GM19193 (cell line): Measurements from ENCODE around the gene KCNQ1.

ENCODE experiments used
- POLR2A ChIP-seq: IDR thresholded peaks from 4 replicates; pipeline ENCODE4 v1.6.1; 2011; ENCODE audit not compliant: insufficient read depth, insufficient read length; ENCODE audit errors: extremely low read depth

Gene KCNQ1

GRCh38 chr11:2417856-2418692 is 26.7 kb upstream of the KCNQ1 start:
- TF ChIP-seq POLR2A, result no peak

GRCh38 chr11:2418693-2419360 is 26.0 kb upstream of the KCNQ1 start:
- TF ChIP-seq POLR2A, result no peak

DNA sequence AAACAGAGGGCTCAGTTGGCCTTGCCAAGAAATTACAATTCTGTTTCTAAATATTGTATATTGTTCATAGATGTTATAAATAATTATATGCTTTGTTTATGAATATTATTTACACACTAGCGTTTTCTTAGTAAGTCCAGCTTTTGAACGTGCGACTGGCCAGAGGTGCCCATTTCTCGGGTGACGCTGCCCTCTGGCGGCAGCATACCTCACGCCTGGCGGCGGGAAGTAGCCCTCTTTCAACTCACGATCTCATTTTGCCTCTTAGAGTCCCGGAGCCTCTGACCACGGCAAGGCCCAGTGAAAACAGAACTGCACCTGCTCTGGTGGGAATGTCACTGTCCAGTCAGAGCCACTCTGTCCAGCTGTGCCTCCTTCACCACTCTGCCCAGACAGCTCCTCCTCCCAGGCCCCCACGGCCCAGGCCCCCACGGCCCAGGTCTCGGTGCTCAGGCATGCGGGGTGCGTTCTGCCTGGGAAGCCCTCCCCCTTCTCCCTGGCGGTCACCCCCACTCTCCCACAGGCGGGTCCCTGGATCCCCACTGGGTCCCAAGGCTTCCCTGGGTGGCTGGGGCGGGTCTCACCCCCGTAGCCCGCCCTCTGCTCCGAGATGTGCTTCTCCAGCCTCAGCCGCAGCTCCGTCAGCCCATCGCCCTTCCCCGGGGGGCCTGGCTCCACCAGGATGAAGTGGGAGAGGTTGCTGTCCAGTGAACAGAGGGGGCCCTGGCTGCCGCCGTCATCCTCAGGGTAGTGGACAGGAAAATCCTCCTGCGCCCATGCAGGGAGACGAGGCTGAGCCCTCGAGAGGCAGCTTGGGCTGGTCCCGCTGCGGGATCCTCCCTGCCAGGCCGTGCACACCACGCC is 24.9 kb upstream of the KCNQ1 start:
- TF ChIP-seq POLR2A, result no peak

GRCh38 chr11:2420502-2421225 is 24.1 kb upstream of the KCNQ1 start:
- no peak for TF ChIP-seq POLR2A

GRCh38 chr11:2421226-2421994 is 23.4 kb upstream of the KCNQ1 start:
- TF ChIP-seq POLR2A, result no peak

DNA sequence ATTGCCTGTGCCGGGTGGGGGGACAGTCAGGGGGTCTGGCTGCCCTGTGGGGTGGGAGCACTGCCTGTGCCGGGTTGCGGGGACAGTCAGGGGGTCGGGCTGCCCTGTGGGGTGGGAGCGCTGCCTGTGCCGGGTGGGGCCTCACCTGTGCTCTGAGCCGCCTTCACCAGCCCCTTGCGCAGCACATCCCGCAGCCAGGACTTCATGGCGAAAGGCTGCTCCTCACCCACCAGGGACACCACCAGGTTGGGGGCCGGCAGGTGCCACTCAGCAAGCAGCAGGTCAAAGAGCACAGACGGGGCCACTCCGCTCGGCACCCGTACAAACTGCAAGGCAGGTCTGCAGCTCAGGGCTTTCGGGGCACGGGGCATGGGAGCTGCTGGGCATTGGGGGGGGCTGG is 22.8 kb upstream of the KCNQ1 start:
- no peak for TF ChIP-seq POLR2A

GRCh38 chr11:2422461-2423156 is 22.2 kb upstream of the KCNQ1 start:
- no peak for TF ChIP-seq POLR2A

DNA sequence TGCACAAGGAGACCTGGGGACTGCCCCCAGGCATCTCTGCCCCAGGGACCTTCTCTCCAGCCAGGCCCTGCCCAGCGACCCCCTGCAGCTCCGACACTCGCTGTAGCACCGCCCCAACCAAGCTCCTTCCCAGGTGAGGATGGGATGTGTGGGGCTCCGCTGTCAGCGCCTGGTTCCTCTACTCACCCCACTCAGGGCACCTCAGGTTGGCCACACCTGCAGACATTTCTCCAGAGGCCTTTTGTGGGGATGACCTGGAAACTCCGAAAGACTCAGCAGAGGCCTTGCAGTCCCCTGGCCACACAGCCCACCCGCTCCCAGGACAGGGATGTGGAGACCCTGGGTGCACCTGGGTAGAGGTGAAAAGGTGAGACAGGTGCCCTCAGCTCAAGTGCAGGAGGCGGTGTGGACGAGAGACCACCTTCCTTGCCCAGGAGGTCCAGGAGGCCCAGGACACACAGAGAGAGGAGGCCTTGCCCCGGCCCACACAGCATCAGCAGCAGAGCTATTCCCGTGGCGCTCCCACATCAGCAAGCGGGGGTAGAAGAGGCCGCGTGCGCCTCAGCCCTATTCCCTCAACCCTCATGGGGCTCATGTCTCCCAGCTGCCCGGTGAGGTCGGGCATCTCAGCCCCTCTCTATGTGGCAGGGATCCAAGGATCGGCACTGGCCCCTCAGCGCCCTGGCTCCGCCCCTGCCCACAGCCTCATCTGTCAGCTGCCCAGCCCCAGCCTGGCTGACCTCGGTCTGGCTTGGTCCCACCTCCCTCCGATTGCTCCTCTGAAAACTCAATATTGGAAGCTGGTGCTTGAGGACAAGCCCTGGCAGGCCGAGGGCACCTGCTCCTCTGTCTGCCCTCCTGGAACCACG is 21.4 kb upstream of the KCNQ1 start:
- no peak for TF ChIP-seq POLR2A

DNA sequence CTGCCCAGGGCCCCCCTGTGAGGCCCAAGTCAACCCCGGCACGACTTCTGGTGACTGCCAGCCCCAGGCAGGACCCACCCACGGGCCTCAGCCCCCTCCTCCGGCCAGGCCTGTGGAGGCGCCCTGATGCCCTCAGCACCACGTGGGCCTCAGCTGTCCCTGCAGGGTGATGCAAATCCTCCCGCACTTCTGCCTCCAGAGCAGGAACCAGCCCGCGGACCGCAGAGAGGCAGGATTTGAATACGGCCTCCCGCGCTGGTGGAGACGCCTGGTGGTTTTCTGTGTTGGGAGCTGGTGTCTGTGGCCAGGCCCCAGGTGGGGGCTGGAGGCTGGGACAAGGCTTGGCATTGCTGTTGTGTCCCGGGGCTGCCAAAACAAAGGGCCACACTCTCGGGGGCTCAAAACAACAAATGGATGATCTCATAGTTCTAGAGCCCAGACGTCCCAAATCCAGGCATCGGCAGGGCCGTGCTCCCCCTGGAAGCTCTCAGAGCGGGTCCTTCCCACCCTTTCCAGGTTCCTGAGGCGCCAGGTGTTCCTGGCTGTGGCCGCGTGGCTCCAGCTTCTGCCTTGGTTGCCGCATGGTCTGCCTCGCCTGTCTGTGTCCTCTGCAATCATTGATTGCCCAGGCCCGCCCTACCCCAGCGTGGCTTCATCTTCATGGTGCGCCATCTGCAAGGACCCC is 19.9 kb upstream of the KCNQ1 start:
- TF ChIP-seq POLR2A, result no peak

GRCh38 chr11:2425506-2425905 is 19.3 kb upstream of the KCNQ1 start:
- no peak for TF ChIP-seq POLR2A

DNA sequence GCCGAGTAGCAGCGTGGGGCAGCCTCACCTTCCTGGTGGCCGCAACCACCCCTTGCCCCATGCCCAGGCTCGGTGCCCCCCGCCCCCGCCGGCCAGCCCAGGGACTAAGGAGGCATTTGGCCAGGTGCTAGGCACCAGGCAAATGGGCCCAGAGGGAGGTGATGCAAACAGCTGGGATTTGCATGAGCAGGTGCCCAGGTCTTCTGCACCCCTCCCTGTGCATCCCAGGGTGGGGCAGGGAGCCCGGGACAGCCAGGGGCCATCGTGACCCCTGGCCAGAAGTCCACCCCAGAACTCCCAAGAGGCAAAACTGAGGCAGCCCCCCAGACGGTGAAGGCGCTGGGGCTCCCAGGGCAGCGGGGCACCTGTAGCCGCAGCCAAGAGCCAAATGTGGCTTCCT is 18.6 kb upstream of the KCNQ1 start:
- TF ChIP-seq POLR2A, result no peak
